ENCODE measurements around the gene PTPRT.

Gene PTPRT

GRCh38 chr20:42611889-42612837, 577.5 kb downstream of the PTPRT start:
- DNase-seq (ENCODE audit: low spot score) = no peak

GRCh38 chr20:42611423-42611822, 578.3 kb downstream of the PTPRT start:
- no peak for DNase-seq (ENCODE audit: low spot score)

DNA sequence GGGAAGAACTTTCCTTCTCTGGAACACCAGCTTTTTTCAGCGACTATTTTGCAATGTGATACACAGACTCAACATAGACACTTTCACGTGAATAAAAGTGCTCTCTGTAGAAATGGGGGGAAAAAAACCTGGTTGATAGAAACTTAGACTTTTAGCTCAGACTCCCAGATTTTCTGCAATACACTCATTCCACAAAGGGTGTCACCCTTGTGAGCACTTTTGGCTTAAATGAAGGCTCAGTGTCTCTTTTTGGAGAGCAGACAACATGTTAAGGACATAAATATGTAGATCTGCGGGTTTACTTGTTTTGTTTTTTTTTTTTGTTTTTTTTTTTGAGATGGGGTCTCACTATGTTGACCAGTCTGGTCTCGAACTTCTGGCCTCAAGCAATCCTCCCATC, 579.6 kb downstream of the PTPRT start:
- no peak for DNase-seq (ENCODE audit: low spot score)

- DNase-seq (ENCODE audit: low spot score) = no peak
Observed at GRCh38 chr20:42609618-42610017, 580.1 kb downstream of the PTPRT start.

GRCh38 chr20:42604998-42605956, 584.4 kb downstream of the PTPRT start:
- DNase-seq (ENCODE audit: low spot score) = no peak

DNA sequence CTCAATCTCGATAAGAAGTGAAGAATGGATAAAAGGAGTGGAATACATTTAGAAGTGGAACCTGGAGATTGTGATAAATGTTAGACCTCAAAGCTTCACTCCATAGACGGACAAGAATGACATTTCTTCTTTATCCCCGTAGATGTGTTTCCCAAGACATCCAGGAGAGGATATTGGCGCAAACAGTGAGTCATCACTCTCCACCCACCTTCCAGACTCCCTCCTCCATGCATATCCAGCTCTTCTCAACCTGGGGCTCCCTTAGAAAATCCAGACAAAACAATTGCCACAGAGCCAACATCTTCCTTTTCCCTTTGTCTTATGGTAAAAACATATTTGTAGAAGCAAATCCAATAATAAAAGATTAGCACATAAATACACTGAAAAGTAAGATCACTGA, 586.1 kb downstream of the PTPRT start:
- no peak for DNase-seq (ENCODE audit: low spot score)

DNA sequence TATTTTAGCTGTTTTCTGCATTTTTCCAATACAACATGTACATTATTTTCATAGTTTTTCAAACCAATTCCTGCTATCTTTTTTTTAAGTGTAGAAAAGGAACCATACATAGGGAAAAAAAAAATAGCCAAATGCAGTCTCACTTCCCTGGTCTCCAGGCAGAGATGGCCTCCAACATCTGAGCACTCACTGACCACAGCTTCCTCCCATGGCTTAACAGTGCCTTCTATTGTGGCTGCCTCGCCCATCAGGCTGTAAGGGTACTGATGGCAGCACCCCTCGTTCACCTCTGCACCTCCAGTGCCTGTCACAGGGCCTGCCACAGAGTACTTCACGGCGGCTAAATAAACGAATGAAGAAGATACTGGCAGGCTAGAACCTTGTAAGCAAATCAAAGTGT, 591.1 kb downstream of the PTPRT start:
- DNase-seq (ENCODE audit: low spot score) = no peak

DNA sequence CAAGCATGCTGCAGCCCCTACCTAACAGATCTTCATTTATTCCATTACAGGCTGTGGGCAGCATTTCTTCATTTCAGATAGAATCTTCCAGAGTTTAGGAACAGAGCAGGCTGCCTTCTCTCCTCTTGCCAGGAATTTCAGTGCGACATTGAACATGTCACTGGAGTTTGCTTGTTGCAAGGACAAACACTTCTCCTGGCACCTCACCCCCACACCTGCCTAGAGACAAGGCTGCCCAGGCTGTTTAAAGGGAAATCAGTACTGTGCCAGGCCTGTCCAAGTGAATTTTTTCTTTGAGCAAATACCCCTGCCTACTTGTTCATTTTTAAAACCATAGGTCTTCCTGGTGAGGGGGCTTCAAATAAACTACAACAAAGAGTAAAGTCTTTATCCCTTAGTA, 594.1 kb downstream of the PTPRT start:
- DNase-seq (ENCODE audit: low spot score) = no peak

DNA sequence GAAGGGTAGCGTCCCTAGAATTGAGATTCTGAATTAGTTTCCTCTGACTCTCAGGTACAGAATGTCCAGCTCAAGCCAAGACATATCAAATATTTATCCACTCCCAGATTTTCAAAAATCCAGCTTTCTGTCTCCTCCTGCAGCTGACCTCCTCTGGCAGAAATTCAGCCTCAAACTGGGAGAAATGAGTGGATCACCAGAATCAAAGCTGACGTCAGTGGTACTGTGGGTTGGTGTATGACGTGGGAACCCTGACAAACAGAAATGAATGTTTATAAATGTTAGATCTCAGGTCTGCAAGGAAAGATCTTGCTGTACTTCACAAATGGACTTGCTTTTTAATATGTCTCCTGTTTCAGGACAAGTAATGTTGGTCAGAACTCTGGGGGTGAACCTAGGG, 595.0 kb downstream of the PTPRT start:
- DNase-seq (ENCODE audit: low spot score) = no peak

DNA sequence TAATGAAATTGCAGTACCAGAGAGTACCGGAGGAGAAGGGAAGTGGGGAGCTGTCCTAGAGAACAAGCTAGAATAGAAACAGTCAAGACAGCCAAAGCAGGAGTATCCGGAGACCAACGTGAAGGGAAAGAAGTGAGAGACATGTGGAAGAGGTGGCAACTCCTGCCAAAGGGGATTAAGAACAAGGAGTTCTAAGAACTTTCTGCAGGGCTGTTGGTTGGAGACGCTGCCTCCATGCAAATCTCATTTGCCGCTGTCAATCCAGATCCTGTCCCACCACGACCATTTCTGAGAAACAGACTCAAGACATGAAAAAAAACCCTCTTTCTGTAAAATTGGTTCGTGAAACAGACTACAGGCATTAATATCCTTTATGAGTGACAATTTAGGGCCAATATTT, 595.7 kb downstream of the PTPRT start:
- no peak for DNase-seq (ENCODE audit: low spot score)

GRCh38 chr20:42589976-42590639, 599.6 kb downstream of the PTPRT start:
- no peak for DNase-seq (ENCODE audit: low spot score)

GRCh38 chr20:42588847-42589246, 600.9 kb downstream of the PTPRT start:
- no peak for DNase-seq (ENCODE audit: low spot score)

DNA sequence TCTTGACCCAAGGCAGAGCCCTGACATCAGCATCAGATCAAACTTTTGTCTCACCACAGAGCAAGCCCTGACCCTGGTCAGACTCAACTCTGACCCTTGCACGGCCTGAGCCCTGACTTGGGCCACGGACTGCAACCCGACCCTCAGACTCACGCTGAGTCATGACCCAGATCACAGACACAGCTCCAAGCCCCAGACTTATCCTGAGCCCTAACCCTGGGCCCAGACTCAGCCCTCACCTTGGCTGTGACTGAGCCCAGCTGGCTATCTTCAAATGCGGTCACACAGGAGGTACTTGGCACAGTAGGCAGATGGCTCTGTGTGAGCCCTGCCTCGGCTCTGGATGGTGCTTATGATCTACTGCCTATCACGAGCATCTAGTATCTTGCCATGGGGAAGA, 602.3 kb downstream of the PTPRT start:
- DNase-seq (ENCODE audit: low spot score) = no peak

DNA sequence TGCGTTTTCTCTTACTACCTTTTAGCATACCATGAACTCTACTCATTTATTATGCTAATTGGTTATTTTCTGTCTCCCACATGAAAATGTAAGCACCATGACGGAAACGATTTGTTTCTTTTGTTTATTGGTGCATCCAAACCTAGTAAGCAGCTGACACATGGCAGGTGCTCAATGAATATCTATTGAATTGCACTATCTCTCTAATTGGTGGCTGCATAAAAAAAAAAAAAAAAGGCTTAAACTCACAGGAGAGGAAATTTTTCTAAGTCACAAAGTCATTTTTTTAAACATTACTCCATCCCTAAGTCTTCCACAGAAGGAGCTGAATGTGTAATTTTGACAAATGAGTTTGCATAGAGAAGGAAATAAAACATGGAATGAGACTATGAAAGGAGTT, 608.4 kb downstream of the PTPRT start:
- DNase-seq (ENCODE audit: low spot score) = no peak

DNA sequence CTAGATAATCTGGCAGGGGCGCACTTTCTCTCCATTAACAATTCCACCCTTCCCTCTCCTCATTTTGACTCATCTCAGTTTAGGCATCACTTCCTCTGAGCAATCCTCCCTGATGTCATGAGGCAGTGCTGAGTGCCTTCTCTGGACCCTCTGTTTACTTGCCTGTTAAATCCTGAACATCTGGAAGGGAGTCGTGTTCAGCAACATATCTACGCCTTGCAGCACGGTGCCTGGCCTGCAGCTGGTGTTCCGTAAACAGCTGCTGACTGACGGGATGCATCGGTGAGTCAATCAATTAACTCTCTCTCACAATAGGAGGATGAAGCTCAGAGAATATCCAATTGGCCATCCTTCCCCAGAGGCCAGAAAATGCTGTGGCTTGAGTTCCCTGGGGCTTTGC, 613.5 kb downstream of the PTPRT start:
- no peak for DNase-seq (ENCODE audit: low spot score)

DNA sequence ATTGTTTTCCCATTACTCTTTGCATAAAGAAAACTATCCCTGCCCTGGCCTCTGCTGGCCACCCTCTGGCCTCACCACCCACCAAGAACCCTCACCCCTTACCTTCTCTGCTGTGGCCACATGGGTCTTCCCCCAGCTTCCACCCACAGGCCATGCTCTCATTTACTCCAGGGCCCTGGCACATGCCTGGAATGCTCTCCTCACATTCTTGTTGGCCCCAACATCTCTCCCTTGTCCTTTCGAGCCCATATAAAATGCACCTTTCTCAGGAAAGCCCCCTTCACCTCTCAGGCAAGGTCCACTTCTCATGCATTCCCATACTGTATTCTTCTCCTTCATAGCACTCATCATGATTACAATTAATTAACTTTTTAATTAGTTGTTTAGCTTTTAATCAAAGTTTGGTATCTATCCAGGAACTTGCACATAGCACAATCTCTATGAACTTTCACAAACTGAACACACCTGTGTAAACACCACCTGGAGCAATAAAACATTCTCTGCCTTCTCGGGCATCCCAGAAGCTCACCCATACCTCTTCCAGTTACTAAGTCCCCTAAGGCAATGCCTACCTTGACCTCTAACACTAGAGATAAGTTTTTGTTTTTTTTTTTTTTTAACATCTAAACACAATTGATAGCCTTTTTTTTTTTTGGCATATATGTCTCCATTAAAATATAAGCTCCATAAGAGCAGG, 617.2 kb downstream of the PTPRT start:
- no peak for DNase-seq (ENCODE audit: low spot score)

GRCh38 chr20:42567409-42567808, 622.3 kb downstream of the PTPRT start:
- no peak for DNase-seq (ENCODE audit: low spot score)

GRCh38 chr20:42565235-42565995, 624.3 kb downstream of the PTPRT start:
- no peak for DNase-seq (ENCODE audit: low spot score)

DNA sequence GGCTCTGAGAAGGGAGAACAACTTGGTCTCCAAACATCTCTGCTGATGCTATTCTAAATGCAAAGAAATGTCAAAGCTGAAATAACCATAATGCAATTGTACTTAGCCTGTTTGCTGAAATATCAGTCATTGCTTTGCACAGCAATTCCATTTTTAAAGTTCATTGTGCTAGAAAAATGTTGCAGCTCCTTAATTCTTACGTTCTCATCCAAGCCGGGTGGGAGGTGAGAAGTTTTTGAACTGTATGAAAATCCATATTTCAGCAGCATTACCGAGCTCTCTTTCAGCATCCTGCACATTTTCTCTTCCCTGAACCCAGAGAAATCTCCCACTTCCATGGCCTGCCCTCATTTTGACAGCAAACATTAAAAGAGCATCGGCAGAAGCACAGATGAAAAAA, 630.0 kb downstream of the PTPRT start:
- no peak for DNase-seq (ENCODE audit: low spot score)

DNA sequence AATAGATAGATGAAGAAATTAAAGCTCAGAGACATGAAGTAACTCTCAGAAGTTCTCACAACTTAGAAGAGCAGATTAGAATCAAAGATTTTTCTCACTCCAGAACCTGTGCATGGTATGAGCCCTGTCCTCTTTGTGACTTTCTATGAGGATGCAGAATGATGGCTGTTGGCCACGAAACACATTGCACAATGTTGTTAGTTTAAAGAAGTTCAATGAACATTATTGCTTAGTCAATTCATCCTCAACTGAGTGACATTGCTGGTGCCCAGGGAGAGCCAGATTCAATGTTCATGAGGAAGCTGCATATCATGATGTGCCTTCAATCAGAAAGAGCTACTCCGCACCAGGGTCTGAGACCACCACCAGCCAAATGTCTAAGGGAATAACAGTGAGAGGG, 633.1 kb downstream of the PTPRT start:
- DNase-seq (ENCODE audit: low spot score) = no peak

GRCh38 chr20:42553374-42553773, 636.3 kb downstream of the PTPRT start:
- DNase-seq (ENCODE audit: low spot score) = no peak

All from AG08395 (cell line).